HUDEP-2 (cell line): ENCODE data around the gene PLSCR4.
"Not testable (repeated sequence)": the region's sequence is repeated elsewhere in the genome, so short reads cannot be mapped to it uniquely, and the experiment has no call there.

ENCODE experiments used
- DNase-seq, 76 experiments: peaks; one replicate each; lab custom pipeline; 2025; ENCODE audit not compliant: unreplicated experiment in 76 of 76; lab: John Stamatoyannopoulos, UW

PLSCR4 gene

DNA sequence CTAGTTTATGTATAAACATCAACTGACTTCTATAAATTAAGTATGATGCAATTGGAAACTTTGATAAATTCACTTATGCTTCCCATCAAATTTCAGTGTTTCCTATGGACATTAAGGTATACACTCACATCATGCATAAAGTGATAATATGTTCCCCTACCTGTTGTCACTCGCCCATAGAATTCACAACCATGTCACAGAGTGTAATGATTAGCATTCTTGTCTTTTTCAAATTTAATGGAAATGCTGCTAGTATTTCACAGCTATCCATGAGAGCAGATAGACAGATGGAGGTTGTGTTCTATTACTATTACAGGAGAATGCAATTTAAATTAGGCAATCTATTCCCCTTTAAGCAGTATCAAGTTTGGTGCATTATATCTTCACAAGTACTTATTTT, 984 bp downstream of the PLSCR4 start:
- no peak for DNase-seq

DNA sequence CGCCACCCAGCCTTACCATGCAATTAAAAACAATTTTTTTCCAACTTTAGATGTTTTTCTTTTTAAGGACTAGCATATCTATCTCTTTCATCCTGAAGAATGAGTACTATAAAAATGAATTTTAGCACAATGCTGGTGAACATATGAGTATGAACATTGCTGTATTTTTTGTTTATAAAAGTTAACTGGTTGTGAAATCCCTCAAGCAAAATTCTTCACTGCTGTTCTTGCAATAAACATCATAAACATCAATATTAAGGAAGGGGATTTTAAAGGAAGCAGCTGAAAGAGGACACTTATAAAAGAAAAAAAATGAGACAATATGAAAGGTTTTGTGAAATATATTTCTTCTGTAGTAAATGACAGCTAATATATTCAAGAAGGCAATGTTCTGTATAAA, 3.0 kb downstream of the PLSCR4 start:
- DNase-seq = no peak

DNA sequence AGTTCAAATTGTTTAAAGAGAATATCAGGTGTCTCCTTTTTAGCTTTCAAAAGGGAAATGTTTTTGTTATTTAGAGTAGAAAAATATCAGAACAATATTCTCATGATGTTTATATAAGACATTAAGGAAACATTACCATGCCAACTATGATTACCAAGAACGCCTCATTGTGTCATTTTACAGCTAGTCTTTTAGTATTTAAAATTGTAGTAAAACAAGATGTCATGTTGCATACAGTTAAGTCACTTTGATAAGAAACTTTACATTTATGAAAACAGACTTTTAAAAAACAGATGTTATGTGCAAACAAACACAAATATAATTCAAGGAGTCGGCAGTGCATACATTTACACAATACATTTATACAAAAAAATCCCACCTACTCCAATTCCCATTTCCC, 4.4 kb downstream of the PLSCR4 start:
- no peak for DNase-seq

DNA sequence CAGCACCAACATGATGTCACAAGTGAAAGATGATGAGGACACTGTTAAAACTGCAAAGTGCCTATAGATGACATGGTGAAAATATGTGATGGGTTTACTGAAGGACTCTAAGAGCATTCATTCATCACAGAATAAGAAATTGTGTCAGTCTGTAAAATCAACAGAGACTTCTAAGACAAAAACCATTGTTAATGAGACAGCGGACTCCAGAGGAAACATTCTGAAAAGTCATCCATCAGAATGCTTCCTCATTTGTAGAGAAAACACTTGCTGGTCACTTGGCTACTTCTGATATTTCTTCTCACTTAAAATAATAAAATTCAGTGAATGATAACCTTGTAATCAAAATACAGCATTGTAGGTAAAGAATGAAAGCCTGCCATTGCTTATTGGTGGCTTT, 7.3 kb downstream of the PLSCR4 start:
- no peak for DNase-seq

DNA sequence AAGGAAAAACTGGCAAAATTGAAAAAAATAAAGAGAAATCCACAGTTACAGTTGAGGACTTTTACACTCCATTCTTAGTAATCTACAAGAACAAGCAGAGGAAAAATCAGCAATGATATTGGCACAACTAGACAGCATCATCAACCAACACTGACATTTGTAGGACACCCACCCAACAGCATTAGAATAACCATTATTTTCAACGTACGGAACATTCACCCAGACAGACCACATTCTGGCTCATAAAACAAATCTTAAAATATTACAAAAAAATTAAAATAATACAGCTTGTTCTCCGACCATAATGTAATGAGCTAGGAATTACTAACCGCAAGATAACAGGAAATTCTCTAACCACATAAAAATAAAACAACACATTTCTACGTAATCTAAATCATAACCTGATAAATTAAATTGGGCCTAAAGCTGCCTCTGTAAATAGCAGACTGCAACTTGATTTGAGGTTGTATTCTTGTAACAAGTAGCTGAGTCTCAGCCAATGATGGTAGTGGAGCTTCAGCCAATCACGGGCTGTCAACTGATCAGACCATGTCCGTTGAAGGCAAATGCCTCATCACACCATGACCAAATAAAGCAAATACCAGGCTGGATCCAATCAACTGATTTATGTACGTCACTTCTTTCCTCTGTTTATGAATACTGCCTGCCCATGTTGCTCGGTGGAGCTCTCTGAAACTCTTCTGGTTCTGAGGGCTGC, 9.2 kb downstream of the PLSCR4 start:
- DNase-seq = no peak

DNA sequence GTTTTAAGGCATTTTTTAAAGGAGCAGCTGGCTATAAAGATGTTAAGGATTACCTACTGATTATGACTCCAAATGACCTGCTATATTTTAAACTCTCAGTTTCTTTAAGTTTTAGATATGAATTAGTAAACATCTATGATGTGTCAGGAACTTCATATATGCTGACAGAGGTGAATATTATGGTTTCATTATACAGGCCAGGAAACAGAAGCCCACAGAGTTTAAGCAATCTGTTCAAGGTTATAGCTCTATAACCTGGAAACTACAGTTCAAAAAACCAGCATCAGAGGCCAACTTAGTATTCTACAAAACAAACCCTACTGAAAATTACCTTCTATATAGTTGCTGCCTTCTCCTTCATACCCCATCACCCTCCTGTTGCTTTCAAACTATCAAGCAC, 17.4 kb downstream of the PLSCR4 start:
- no peak for DNase-seq

DNA sequence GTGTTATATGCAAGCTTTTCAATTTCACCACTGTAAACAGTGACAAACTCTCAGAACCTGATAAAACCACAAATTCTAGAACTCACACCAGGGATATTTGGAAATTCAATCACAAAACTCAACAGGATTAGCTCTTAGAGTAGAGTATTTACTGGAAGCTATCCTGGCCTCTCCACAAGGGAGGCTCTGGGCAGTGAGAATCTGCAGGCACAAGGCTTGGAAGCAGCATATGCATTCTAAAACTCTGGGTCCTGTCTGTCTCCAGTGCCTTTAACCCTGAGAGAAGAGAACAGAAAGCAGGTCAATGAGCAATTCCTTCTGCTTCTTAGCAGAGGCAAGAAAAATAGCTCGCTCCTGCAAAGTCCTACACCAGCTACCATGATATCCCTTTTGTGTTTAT, 23.4 kb downstream of the PLSCR4 start:
- DNase-seq = no peak

DNA sequence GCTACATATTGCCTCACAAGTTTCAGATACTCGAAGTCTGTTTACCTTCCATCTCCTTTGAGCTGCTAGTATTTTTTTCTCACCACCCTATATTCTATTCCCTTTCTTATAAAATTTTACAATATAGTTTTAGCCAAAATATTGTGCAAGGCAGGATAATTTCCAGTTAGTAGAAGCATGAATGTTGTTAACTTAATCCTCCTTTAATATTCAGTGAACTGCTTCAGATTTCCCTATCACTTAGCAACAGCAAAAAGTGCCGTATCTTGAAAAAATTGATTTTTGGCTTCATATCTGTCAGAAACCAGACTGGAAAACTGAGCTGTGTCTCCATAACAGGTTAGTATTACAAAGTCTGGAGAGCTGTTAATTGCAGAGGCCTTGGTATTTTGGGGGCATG, 24.0 kb downstream of the PLSCR4 start:
- no peak for DNase-seq

DNA sequence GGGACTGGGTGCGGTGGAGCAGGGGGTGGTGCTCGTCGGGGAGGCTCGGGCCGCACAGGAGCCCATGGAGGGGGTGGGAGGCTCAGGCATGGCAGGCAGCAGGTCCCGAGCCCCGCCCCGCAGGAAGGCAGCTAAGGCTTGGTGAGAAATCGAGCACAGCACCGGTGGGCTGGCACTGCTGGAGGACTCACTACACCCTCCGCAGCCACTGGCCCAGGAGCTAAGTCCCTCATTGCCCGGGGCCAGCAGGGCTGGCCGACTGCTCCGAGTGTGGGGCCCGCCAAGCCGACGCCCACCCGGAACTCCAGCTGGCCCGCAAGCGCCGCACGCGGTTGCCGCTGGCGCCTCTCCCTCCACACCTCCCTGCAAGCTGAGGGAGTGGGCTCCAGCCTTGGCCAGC, 25.4 kb downstream of the PLSCR4 start:
- DNase-seq = not testable (repeated sequence)

DNA sequence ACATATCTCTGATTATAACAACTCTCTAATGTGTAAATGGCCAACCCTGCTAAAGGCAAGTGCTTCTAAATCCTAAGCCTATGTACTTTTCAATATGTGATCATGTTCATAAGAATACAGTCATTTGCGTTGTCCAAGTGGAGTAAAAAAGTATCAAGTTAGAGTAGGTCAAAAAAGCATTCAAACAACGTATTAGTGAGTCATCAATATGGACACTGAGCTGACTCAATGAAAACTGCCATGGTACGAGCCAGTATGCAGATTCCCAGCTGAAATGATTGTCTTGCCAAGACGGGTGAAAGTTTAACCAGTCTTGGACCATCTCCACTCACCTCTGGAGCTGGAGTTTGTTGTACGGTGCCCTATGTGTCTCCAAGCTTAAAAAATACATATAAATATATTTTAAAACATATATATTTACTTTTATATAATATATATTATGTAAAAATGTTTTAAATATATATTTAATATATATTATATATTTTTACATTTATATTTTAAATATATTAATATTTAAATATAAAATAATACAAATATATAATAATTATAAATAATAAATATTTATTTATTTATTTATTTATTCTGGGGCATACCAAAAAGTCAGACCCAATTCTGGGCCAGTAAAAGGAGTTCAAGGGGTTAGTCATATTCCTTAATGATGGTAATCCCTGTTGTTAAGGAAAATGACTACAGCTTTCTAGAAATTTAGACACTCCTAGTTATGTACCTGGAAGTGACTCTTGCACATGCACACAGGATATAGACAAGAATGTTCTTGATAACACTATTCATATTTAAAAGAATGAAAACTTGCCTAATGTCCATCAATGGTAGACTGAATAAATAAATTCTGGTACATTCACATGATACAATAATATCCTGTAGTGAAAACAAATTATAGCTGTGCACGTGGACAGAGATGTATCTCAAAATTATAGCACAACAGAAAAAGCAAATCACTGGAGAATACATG, 27.2 kb downstream of the PLSCR4 start:
- no peak for DNase-seq

DNA sequence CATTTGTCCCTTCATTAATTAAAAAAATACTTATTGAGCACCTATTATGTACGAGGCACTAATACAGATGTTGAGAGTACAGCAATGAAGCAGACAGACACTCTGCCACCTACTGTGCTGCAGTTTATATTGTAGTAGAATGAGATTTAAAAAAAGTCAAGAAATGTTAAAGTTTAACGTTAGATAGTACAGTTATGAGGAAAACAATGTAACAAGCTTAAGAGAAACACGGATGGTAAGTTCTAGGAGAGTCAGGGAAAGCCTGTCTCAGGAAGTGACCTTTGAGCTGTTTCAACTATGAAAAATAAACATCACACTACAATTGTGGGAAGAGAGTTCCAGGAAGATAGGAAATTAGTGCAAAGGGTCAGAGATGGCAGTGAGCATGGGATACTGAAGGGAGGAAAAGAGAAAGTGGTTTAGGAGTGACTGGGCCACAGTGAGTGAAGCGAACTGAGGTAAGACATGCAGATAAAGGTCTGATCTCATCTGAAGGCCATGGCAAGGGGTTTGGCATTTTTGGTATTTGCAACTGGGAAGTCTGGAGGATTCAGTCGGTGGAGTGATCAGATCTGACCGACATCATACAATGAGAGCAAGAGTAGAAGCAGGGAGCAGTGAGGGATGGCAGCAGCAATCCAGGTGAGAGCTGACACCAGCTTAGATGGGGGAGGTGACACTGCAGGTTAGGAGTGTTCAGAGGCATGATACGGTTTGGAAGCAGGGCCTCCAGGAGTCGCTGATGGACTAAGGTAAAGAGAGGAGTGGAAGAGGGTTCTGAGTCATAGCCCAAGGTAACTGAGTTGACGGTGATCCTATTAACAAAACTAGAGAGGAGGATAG, 28.5 kb downstream of the PLSCR4 start:
- DNase-seq = no peak

DNA sequence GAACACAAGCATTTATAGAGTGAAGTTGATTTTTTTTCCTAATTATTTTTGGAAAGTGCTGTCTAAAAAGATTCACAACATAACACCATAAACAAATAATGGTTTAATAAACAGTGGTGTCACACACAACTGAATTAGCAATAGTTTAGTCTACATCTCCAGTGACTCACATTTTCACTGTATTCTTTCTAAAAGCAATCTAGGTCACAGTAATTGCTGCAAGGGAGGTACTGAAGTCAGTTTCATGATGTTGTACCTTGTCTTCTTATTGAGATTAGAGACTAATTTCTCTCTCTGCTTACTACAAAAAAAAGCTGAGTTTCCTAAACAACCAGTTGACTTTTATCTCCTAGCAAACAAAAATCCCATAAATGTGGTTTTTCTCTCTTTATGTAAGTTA, 29.6 kb downstream of the PLSCR4 start:
- DNase-seq = no peak

DNA sequence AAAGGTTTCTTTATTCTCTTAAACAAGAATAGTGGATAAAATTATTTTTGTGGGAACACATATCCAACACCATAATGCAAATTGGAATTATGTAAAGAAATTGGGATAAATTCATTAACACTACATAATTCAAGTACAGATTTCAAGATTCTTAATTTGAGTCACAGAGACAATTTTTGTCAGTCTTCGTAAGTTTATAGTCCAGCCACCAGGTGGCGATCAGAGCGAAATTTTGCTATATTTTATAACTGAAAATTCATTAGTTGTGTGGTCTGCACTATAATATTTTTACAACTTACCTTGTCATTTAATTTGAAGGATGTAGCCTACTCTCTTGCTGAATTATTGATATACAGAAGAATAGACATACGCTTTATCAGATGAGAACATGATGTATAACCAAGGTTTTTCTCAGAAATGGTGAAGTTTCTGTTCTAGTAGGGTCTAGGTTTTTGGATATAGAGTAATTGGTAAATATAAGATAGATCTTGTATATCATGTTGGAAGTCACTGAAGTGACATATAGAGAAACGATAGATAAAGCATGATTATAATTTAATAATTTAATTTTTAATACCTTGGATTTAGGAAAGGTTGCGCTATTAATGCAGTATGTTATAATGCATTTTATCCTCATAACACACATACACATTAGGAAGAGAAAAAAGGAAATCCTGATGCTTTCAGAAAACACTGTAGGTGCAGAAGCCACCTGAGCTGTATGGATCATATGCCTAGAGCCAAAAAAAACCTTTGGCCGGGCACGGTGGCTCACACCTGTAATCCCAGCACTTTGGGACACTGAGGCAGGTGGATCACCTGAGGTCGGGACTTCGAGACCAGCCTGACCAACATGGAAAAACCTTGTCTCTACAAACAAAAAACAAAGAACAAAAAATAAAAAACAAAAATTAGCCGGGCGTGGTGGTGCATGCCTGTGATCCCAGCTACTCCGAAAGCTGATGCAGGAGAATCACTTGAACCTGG, 31.7 kb downstream of the PLSCR4 start:
- DNase-seq = peak in 19 of 76 experiments; percentile 1 to 35 (median 6)

DNA sequence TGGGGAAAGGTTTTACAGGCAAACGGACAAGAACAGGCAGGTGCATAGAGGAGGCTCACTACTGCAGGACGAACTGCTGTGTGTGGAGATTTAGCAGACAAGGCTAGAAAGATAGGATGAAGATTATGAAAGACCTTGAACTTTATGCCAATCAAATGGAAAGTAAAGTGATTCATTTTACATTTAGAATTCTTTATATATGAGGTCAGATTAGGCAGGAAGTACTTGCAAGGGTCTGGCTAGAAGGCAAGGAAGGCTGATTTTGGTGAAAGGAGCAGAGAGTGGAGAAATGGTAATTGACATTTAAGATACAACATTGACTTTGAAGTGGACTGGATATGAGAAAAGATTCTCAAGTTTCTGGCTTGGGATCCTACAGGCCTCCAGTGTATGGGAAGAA, 33.6 kb downstream of the PLSCR4 start:
- DNase-seq = no peak

DNA sequence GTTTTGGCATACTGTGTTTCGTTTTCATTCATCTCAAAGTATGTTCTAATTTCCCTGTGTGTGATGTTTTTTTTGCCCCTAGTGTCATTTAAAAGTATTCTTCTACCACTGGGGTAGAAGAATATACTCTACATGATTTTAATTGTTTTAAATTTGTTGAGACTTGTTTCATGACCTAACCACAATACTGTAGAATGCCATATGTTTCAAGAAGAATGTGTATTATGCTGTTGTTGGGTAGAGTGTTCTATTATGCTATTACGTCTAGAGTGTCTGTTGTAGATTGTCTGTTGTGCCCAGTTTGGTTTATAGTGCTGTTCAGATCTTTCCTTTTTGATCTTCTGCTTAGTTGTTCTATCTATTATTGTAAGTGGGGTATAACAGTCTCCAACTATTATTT, 36.4 kb downstream of the PLSCR4 start:
- peak in 1 of 76 experiments; percentile 40 for DNase-seq

DNA sequence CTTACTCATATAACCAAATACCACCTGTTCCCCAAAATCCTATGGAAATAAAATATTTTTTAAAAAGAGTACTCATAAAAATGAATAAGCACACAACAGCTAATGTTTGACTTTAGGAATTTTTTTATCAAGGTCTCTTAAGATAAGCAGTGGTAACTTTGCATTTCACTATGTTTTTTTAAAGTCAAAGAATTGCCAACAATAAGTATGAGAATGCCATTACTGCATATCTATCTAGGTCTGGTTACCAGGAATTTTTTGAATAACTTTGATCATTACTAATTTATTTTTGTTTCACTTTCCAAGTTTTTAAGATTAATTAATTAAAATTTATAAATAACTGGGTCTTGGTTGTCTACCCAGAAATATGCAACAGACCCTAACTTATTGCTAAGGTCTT, 41.5 kb downstream of the PLSCR4 start:
- DNase-seq = no peak

DNA sequence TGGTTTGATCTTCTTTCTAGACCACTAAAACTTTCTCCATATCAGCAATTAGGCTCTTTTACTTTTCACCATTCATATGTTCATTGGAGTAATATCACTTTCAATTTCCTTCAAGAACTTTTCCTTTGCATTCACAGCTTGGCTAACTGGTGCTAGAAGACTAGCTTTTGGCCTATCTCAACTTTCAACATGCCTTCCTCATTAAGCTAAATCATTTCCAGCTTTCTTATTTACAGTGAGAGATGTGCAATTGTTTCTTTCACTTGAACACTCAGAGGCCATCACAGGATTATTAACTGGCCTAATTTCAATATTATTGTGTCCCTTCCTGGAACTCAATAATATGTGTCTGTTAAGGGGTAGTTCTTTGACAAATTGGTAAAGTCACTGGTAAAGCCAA, 47.1 kb downstream of the PLSCR4 start:
- DNase-seq = no peak

DNA sequence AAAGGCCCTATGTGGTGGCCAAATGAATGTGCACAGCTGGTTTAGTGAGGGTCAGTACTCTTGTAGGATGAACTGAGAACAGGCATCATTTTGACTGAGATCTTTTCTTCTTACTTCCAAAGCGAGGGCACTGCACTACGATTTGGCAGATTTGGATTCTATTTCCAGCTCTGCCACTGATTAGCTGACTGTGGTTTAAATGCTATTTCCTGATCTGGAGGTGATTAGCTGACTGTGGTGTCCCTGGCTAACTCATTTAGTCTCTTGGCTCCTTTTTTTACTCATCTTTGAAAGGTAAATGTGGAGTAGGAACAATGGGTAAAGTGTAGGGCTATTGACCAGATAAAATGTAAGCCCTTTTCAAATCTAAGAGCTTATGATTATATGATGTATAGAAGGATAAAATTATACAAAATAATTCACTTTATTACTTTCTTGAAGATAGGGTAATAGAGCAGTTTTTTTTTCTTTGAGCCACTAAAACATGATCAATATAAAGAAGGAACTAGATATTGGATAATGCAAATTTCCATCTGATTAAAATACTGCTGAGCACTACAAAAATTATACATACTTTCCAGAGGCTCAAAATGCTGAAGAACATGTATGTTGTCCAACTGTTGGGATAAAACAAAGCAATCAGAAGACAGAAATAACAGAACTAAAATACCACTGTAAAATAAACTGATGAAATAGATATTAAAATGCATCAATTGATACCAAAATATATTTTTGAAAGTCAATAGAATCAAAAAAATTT, 50.3 kb downstream of the PLSCR4 start:
- DNase-seq = no peak

DNA sequence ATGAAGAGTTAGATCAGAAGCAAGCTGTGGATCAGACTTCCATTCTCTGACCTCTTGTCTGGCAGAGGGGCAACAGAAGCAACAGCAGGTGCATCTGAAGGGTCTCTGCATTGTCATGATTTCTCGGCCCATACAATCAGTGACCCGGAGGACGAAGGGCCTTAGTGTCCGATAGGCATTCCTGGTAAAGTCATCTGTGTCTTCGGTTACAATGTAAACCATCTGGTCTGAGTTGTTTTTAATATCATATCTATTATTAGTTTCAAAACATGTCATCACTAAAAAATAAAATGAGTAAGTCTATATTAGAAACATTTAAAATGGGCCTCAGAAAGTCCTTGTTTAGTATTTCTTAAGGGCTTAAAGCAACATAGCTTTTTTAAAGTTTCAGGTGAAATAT, 51.1 kb downstream of the PLSCR4 start:
- no peak for DNase-seq
